A673 (cell line): ENCODE data around the gene SRSF8. TPM values are rescaled to one million over a fixed set of nuclear protein-coding genes. Genes with fewer than 3 reads are reported as not detected.
"Not testable (repeated sequence)": the region's sequence is repeated elsewhere in the genome, so short reads cannot be mapped to it uniquely, and the experiment has no call there.

ENCODE experiments used
- BruUV-seq: library from RNA; stranded (reverse); fragments of 400-500 nt; replicated peaks from 2 replicates; lab custom pipeline; 2021; lab: Mats Ljungman, UMichigan
- CTCF ChIA-PET: fragments of 300-600 bp; sonication (Branson Sonifier 250); formaldehyde crosslinking; loops from one replicate; lab custom pipeline; 2022; ENCODE audit warnings: antibody characterized with exemption; lab: Charles Lee
- POLR2A ChIA-PET: fragments of 300-600 bp; sonication (Branson Sonifier 250); formaldehyde crosslinking; loops from one replicate; lab custom pipeline; 2022; ENCODE audit warnings: antibody characterized with exemption; ENCODE audit not compliant: low non-redundant PET; lab: Charles Lee
- DNase-seq: peaks from one replicate; pipeline ENCODE4 v3.0.0-alpha.2; 2015; ENCODE audit warnings: low spot score
- H3K27ac ChIP-seq: fragments of 200-600 bp; sonication (generic); 2 replicates; pipeline ENCODE4 v1.5.1; 2016; ENCODE audit warnings: mixed run types, low read depth, mild to moderate bottlenecking, mixed read lengths, antibody characterized with exemption, low read length; ENCODE audit not compliant: poor library complexity, severe bottlenecking
- H3K27me3 ChIP-seq: fragments of 200-600 bp; sonication (generic); replicated peaks from 2 replicates; pipeline ENCODE4 v1.6.1; 2017; ENCODE audit warnings: mixed run types, low read depth, mild to moderate bottlenecking, mixed read lengths, antibody characterized with exemption, low read length; ENCODE audit not compliant: insufficient read depth, poor library complexity
- H3K36me3 ChIP-seq: fragments of 200-600 bp; sonication (generic); 2 replicates; pipeline ENCODE4 v1.6.1; 2016; ENCODE audit warnings: mixed run types, mild to moderate bottlenecking, mixed read lengths, antibody characterized with exemption, low read length; ENCODE audit not compliant: insufficient read depth, poor library complexity, severe bottlenecking
- H3K4me1 ChIP-seq: fragments of 200-600 bp; sonication (generic); 2 replicates; pipeline ENCODE4 v1.6.1; 2017; ENCODE audit warnings: mixed run types, mild to moderate bottlenecking, mixed read lengths, antibody characterized with exemption, low read length; ENCODE audit not compliant: insufficient read depth, poor library complexity, severe bottlenecking
- H3K4me3 ChIP-seq: fragments of 200-600 bp; sonication (generic); 2 replicates; pipeline ENCODE4 v1.5.1; 2016; ENCODE audit warnings: low read depth, mixed run types, mild to moderate bottlenecking, mixed read lengths, low read length; ENCODE audit not compliant: poor library complexity, severe bottlenecking
- H3K9me3 ChIP-seq: fragments of 200-600 bp; sonication (generic); 2 replicates; pipeline ENCODE4 v1.6.1; 2016; ENCODE audit warnings: mixed run types, low read depth, mild to moderate bottlenecking, mixed read lengths, antibody characterized with exemption, low read length; ENCODE audit not compliant: poor library complexity, severe bottlenecking
- EZH2 ChIP-seq: fragments of 200-600 bp; sonication (generic); IDR thresholded peaks from 2 replicates; pipeline ENCODE4 v1.6.1; 2017; ENCODE audit warnings: borderline replicate concordance, low read depth, mild to moderate bottlenecking, mixed read lengths, antibody characterized with exemption, low read length; ENCODE audit not compliant: poor library complexity, severe bottlenecking
- intact Hi-C: fragments of 100-400 bp; cut with micrococcal nuclease; formaldehyde crosslinking; loops from one replicate; pipeline ENCODE4 v1.10.0; 2022; ENCODE audit not compliant: unreplicated experiment
- total RNA-seq: library from RNA; stranded (reverse); gene quantifications from 2 replicates; pipeline ENCODE4 v1.2.3, GENCODE V29; 2021
- TF ChIP-seq, protein P1 (sequence below): fragments of 300-800, 200-600 bp; sonication (generic); conservative IDR thresholded peaks from 2 replicates; pipeline ENCODE4 v1.5.1; 2017; ENCODE audit warnings: low read depth, mild to moderate bottlenecking, antibody characterized with exemption, low read length, moderate library complexity, mixed read lengths

SRSF8 gene
- total RNA-seq, 1 experiment from 2014 or later, result 22.5 TPM

DNA sequence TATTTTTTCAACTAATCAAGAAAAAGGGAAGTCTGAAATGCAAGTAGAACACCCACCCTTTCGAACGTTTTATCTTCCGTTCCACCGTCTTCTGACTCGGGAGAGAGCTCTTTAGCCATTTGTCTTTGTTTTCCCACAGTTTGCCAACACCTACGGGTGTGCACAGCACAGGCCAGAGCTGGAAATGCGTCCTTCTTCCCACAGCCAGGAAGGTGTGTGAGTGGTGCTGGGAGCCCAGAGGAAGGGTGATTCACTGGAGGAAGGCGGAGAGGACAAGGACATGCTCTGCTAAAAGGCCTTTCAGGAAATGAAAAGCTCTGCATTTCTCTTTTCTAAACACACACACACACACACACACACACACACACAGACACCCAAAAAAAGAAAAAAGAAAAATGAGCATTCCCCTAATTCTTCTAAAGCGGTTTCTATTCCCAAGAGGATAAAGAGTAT is 41.5 kb downstream of the SRSF8 start:
- CTCF ChIA-PET, result interaction anchor here (0.5 to 1.1 kb wide), 2 partner anchors 34 to 656 kb away, joined by 3 to 4 read pairs; no protein-coding TSS in a partner anchor
- H3K27me3 ChIP-seq, result no peaks in the 10 kb centered on the region
- H3K4me1 ChIP-seq, result peaks cover 28% of the 10 kb centered on the region
- H3K27ac ChIP-seq, result peak overlapping the region; percentile 56
- POLR2A ChIA-PET, result no interaction called here
- intact Hi-C loops, result no loop called here
- no peak for TF ChIP-seq EZH2
- TF ChIP-seq, protein P1, sequence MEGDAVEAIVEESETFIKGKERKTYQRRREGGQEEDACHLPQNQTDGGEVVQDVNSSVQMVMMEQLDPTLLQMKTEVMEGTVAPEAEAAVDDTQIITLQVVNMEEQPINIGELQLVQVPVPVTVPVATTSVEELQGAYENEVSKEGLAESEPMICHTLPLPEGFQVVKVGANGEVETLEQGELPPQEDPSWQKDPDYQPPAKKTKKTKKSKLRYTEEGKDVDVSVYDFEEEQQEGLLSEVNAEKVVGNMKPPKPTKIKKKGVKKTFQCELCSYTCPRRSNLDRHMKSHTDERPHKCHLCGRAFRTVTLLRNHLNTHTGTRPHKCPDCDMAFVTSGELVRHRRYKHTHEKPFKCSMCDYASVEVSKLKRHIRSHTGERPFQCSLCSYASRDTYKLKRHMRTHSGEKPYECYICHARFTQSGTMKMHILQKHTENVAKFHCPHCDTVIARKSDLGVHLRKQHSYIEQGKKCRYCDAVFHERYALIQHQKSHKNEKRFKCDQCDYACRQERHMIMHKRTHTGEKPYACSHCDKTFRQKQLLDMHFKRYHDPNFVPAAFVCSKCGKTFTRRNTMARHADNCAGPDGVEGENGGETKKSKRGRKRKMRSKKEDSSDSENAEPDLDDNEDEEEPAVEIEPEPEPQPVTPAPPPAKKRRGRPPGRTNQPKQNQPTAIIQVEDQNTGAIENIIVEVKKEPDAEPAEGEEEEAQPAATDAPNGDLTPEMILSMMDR, result no peak
- no peak overlapping the region for H3K4me3 ChIP-seq
- no TSS peak for BruUV-seq
- no peaks in the 10 kb centered on the region for H3K36me3 ChIP-seq
- H3K9me3 ChIP-seq, result no peaks in the 10 kb centered on the region
- DNase-seq, result no peak

DNA sequence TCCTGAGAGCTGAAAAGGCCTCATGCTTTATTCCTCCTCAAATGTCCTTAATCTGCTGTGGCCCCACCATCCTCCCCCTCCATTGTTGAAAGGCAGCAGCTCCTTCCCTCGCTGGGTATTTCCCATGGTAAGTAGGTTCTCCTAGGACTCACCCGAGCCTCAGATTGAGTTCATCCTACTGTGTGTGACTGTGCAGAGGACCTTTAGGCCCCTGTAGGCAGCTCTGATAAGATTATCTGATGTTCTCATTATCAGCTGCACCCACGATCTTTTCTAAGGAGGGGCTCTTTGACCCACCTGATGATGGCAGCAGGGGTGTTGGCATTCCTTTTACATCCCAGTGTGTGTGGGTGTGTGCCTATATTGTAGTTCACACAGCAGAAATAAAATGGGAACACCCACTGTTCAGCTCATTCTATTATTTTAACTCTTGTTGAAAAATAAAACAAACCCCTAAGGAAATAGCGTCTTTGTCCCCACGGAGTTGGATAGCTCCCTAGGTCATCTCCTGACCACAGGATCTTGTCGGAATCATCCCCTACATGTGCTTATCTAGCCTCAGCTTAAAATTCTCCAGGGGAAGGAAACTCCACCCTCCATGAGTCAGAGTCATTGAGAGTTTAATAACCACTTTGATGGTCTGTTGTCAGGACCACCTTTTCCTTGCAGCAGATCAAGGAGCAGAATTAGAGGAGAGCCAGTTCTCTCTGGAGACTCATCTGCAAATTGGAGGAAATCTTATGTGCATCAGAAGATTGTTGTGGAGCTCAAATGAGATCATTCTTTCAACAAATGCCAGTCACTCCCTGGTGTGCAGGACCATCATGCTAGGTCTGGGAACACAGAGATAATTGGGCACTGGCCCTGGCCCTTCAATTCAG is 42.2 kb downstream of the SRSF8 start:
- peaks cover 28% of the 10 kb centered on the region for H3K4me1 ChIP-seq
- H3K27me3 ChIP-seq, result no peaks in the 10 kb centered on the region
- H3K9me3 ChIP-seq, result no peaks in the 10 kb centered on the region
- TF ChIP-seq, protein P1, result no peak
- no peak for TF ChIP-seq EZH2
- H3K36me3 ChIP-seq, result no peaks in the 10 kb centered on the region
- intact Hi-C loops, result no loop called here
- H3K4me3 ChIP-seq, result no peak overlapping the region
- no TSS peak for BruUV-seq
- H3K27ac ChIP-seq, result peak overlapping the region; percentile 15
- ChIA-PET POLR2A (no interaction called here), CTCF (interaction anchor here (1.1 kb wide), 1 partner anchor 35 kb away, joined by 4 read pairs; no protein-coding TSS in a partner anchor)
- peak; percentile 89 for DNase-seq

DNA sequence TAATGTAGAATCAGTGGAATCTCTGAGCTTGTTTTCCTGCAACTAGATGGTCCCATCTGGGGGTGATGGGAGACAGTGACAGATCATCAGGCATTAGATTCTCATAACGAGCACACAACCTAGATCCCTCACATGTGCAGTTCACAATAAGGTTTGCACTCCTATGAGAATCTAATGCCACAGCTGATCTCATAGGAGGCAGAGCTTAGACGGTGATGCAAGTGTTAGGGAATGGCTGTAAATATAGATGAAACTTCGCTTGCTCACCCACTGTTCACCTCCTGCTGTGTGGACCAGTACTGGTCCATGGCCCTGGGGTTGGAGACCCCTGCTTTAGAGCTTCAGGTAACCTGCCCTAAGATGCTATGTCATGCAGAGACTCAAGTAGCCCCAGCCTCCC is 44.8 kb downstream of the SRSF8 start:
- BruUV-seq, H3K27me3 ChIP-seq, DNase-seq, H3K27ac ChIP-seq, CTCF ChIA-PET, POLR2A ChIA-PET, H3K9me3 ChIP-seq, intact Hi-C loops, H3K4me3 ChIP-seq, H3K36me3 ChIP-seq: not testable (repeated sequence)
- H3K4me1 ChIP-seq, result peaks cover 28% of the 10 kb centered on the region
